Endothelial cell of umbilical vein (primary cell): ENCODE measurements around the gene PARVA. TPM values are rescaled to one million over a fixed set of nuclear protein-coding genes. Genes with fewer than 3 reads are reported as not detected.

Experiments used
- BruUV-seq: library from RNA; stranded (reverse); fragments of 400-500 nt; replicated peaks from 2 replicates; lab custom pipeline; 2021; lab: Mats Ljungman, UMichigan
- CTCF ChIA-PET: fragments of 300-600, 350-600 bp; sonication (Branson Sonifier 250); formaldehyde crosslinking; loops from one replicate; lab custom pipeline; 2021; ENCODE audit warnings: antibody characterized with exemption, inconsistent platforms; lab: Charles Lee
- POLR2A ChIA-PET: fragments of 300-600, 350-600 bp; sonication (Branson Sonifier 250); formaldehyde crosslinking; loops from one replicate; lab custom pipeline; 2021; ENCODE audit warnings: antibody characterized with exemption, inconsistent platforms; lab: Charles Lee
- DNase-seq: peaks from one replicate; pipeline ENCODE4 v3.0.0-alpha.2; 2011; ENCODE audit warnings: low read depth, low spot score
- FAIRE-seq: peaks from 2 replicates; lab custom pipeline; 2011; peaks lifted over from hg19 to GRCh38; lab: Jason Lieb, UNC
- H2AFZ ChIP-seq: 2 replicates; pipeline ENCODE4 v1.6.0; 2012; ENCODE audit warnings: low read depth, low read length, control low read depth, inconsistent platforms
- H3K27ac ChIP-seq: 2 replicates; pipeline ENCODE4 v1.5.1; 2011; ENCODE audit warnings: low read depth, mild to moderate bottlenecking, control low read depth, low read length, moderate library complexity; ENCODE audit not compliant: insufficient read depth
- H3K27me3 ChIP-seq, 2 experiments: 2 replicates each; pipeline versions ENCODE4 v1.6.0 to v1.6.1; 2011; ENCODE audit warnings: low read length in 2 of 2, mixed read lengths in 1 of 2; ENCODE audit not compliant: control insufficient read depth in 2 of 2, insufficient read depth in 2 of 2
- H3K36me3 ChIP-seq, 2 experiments: 2 replicates in 1 of 2; 3 replicates in 1 of 2; pipeline ENCODE4 v1.5.1; 2011; ENCODE audit warnings: low read length in 2 of 2, mild to moderate bottlenecking in 1 of 2, moderate library complexity in 1 of 2; ENCODE audit not compliant: control insufficient read depth in 2 of 2, insufficient read depth in 2 of 2; ENCODE audit errors: extremely low read depth in 1 of 2
- H3K4me1 ChIP-seq: 3 replicates; pipeline ENCODE4 v1.5.1; 2011; ENCODE audit warnings: mild to moderate bottlenecking, low read length; ENCODE audit not compliant: control insufficient read depth, insufficient read depth; ENCODE audit errors: extremely low read depth
- H3K4me2 ChIP-seq: 2 replicates; pipeline ENCODE4 v1.6.1; 2011; ENCODE audit warnings: low read length, control low read depth, mixed read lengths; ENCODE audit not compliant: insufficient read depth
- H3K4me3 ChIP-seq, 3 experiments: fragments of 200-600 bp in 1 of 3; sonication (generic), shearing (Covaris generic) in 1 of 3; replicated peaks in 1 of 3; 2 replicates each; pipeline ENCODE4 v1.5.1; 2011 to 2016; ENCODE audit warnings: control low read depth in 3 of 3, low read length in 3 of 3, mild to moderate bottlenecking in 2 of 3, inconsistent platforms in 1 of 3, low read depth in 1 of 3, moderate library complexity in 1 of 3; ENCODE audit not compliant: insufficient read depth in 1 of 3
- H3K79me2 ChIP-seq: 2 replicates; pipeline ENCODE4 v1.6.0; 2012; ENCODE audit warnings: low read length, inconsistent platforms; ENCODE audit not compliant: control insufficient read depth, insufficient read depth
- H3K9ac ChIP-seq: replicated peaks from 2 replicates; pipeline ENCODE3; 2011; ENCODE audit warnings: low read length, control low read depth; ENCODE audit not compliant: insufficient read depth; ENCODE audit errors: extremely low read depth
- H3K9me1 ChIP-seq: replicated peaks from 3 replicates; pipeline ENCODE4 v1.6.0; 2011; ENCODE audit warnings: mild to moderate bottlenecking, low read length; ENCODE audit not compliant: control insufficient read depth, insufficient read depth; ENCODE audit errors: extremely low read depth
- H3K9me3 ChIP-seq: replicated peaks from 2 replicates; pipeline ENCODE4 v1.5.1; 2012; ENCODE audit warnings: low read length, inconsistent platforms; ENCODE audit not compliant: control insufficient read depth, insufficient read depth
- H4K20me1 ChIP-seq: replicated peaks from 2 replicates; pipeline ENCODE3; 2011; ENCODE audit warnings: mild to moderate bottlenecking, low read length; ENCODE audit not compliant: control insufficient read depth, insufficient read depth; ENCODE audit errors: extremely low read depth
- EZH2 ChIP-seq: IDR thresholded peaks from 2 replicates; pipeline ENCODE4 v1.6.1; 2012; ENCODE audit warnings: borderline replicate concordance, low read depth, mild to moderate bottlenecking, moderate library complexity, low read length, inconsistent platforms; ENCODE audit not compliant: severe bottlenecking
- FOS ChIP-seq: IDR thresholded peaks from 2 replicates; pipeline ENCODE4 v1.6.1; 2011; ENCODE audit warnings: mild to moderate bottlenecking, low read length, moderate library complexity, borderline replicate concordance; ENCODE audit not compliant: insufficient read depth
- GATA2 ChIP-seq: IDR thresholded peaks from 2 replicates; pipeline ENCODE4 v1.7.0; 2011; ENCODE audit warnings: low read depth, mild to moderate bottlenecking, moderate library complexity, mixed read lengths, low read length; ENCODE audit not compliant: insufficient read length, insufficient read depth
- JUN ChIP-seq: IDR thresholded peaks from 2 replicates; pipeline ENCODE4 v1.6.1; 2011; ENCODE audit warnings: borderline replicate concordance, low read depth; ENCODE audit not compliant: insufficient read length, insufficient read depth
- MYC ChIP-seq: IDR thresholded peaks from one replicate; pipeline ENCODE4 v1.6.1; 2011; ENCODE audit warnings: mild to moderate bottlenecking, low read depth, low read length
- POLR2A ChIP-seq: IDR thresholded peaks from 2 replicates; pipeline ENCODE4 v1.6.1; 2012; ENCODE audit warnings: low read depth, mild to moderate bottlenecking, control low read depth, low read length
- POLR2AphosphoS5 ChIP-seq: IDR thresholded peaks from 2 replicates; pipeline ENCODE4 v1.6.1; 2012; ENCODE audit warnings: low read depth, mild to moderate bottlenecking, control low read depth, low read length, moderate library complexity; ENCODE audit not compliant: insufficient read depth
- dilution Hi-C: fragments of 300-500 bp; cut with MboI; formaldehyde crosslinking; loops from one replicate; pipeline ENCODE4 v1.15.0; 2019; ENCODE audit warnings: low sequenced_read_pairs; ENCODE audit not compliant: extremely low pct_ligation_motif_present
- intact Hi-C: fragments of 100-400 bp; cut with micrococcal nuclease; formaldehyde crosslinking; loops from one replicate; pipeline ENCODE4 v1.10.0; 2022
- polyA plus RNA-seq, 4 experiments: library from polyadenylated mRNA; depleted of rRNA in 3 of 4; stranded (reverse) in 3 of 4; unstranded in 1 of 4; fragments of >200 nt; gene quantifications; 2 replicates each; pipeline versions ENCODE4 v1.2.1 to v1.2.3, GENCODE V29; 2011 to 2012; ENCODE audit warnings: missing spikeins in 1 of 4
- total RNA-seq: library from RNA; stranded (reverse); gene quantifications from 2 replicates; pipeline ENCODE4 v1.2.3, GENCODE V29; 2021
- TF ChIP-seq, protein P1 (sequence below): IDR thresholded peaks from 2 replicates; pipeline ENCODE4 v1.6.1; 2011; ENCODE audit not compliant: insufficient read depth, insufficient read length
- TF ChIP-seq, protein P2 (sequence below), 2 donors: IDR thresholded peaks; 1 replicate in 1 of 2; 2 replicates in 1 of 2; pipeline ENCODE4 v1.5.1; 2011; ENCODE audit warnings: low read length in 2 of 2, mild to moderate bottlenecking in 2 of 2, moderate library complexity in 2 of 2, control low read depth in 1 of 2, inconsistent platforms in 1 of 2, low read depth in 1 of 2; ENCODE audit not compliant: insufficient read depth in 1 of 2; ENCODE audit errors: extremely low read depth in 1 of 2

PARVA gene
- total and polyA plus RNA-seq, 2 donors (not counting 3 experiments of a cell fraction or from before 2014, with no cell fraction given), result 40.6 to 104 TPM

DNA sequence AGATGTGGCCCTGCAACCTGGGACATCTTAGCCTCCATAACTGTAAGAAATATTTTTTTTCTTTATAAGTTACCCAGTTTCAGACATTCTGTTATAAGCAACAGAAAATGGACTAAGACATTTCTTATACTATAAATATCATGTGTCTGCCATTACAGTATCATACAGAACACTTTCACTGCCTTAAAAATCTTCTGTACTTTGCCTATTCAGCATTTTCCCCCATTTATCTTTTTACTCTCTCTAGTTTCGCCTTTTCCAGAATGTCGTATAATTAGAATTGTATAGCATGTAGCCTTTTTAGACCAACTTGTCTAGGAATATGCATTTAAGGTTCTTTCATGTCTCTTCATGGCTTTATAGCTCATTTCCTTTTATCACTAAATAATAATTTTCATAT is 88.0 kb downstream of the PARVA start:
- Histone ChIP-seq H3K9me3 (no peaks in the 10 kb centered on the region), H3K4me2 (no peak overlapping the region), H3K4me1 (peaks cover 19% of the 10 kb centered on the region), H3K27me3 (no peaks in the 10 kb centered on the region), H3K9me1 (no peaks in the 10 kb centered on the region), H3K9ac (no peak overlapping the region), H4K20me1 (peaks cover 5% of the 10 kb centered on the region), H3K27ac (no peak overlapping the region), H3K4me3 (no peak overlapping the region), H3K79me2 (peaks cover 48% of the 10 kb centered on the region), H2AFZ (no peak overlapping the region), H3K36me3 (no peaks in the 10 kb centered on the region)
- ChIA-PET POLR2A (no interaction called here), CTCF (interaction anchor here (0.7 kb wide), 1 partner anchor 11 kb away, joined by 3 read pairs; no protein-coding TSS in a partner anchor)
- TF ChIP-seq EZH2, result no peak
- TF ChIP-seq, protein P1, sequence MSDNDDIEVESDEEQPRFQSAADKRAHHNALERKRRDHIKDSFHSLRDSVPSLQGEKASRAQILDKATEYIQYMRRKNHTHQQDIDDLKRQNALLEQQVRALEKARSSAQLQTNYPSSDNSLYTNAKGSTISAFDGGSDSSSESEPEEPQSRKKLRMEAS, result no peak
- no peak for TF ChIP-seq MYC
- TF ChIP-seq, protein P2, sequence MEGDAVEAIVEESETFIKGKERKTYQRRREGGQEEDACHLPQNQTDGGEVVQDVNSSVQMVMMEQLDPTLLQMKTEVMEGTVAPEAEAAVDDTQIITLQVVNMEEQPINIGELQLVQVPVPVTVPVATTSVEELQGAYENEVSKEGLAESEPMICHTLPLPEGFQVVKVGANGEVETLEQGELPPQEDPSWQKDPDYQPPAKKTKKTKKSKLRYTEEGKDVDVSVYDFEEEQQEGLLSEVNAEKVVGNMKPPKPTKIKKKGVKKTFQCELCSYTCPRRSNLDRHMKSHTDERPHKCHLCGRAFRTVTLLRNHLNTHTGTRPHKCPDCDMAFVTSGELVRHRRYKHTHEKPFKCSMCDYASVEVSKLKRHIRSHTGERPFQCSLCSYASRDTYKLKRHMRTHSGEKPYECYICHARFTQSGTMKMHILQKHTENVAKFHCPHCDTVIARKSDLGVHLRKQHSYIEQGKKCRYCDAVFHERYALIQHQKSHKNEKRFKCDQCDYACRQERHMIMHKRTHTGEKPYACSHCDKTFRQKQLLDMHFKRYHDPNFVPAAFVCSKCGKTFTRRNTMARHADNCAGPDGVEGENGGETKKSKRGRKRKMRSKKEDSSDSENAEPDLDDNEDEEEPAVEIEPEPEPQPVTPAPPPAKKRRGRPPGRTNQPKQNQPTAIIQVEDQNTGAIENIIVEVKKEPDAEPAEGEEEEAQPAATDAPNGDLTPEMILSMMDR (IDR thresholded peaks at IDR 0.05; ENCODE audit: extremely low read depth in 1 of 2, insufficient read depth in 1 of 2, low read depth in 1 of 2, low read length in 2 of 2), result no peak
- no peak for TF ChIP-seq POLR2AphosphoS5
- no peak for TF ChIP-seq POLR2A
- TF ChIP-seq JUN, result no peak
- no peak for TF ChIP-seq FOS
- TF ChIP-seq GATA2, result no peak
- DNase-seq (no peak), FAIRE-seq (no peak)
- dilution Hi-C loops, result no loop called here
- BruUV-seq, result no TSS peak
- intact Hi-C loops, result no loop called here
